GM12864 (cell line): ENCODE data around the gene KITLG.
"Not testable (repeated sequence)": the region's sequence is repeated elsewhere in the genome, so short reads cannot be mapped to it uniquely, and the experiment has no call there.

ENCODE experiments used
- DNase-seq: peaks from one replicate; pipeline ENCODE4 v3.0.0-alpha.2; 2011; ENCODE audit warnings: low read depth
- H3K4me3 ChIP-seq: 2 replicates; pipeline ENCODE4 v1.5.1; 2011; ENCODE audit warnings: mild to moderate bottlenecking, low read depth, low read length, control low read depth
- CTCF ChIP-seq: IDR thresholded peaks from 2 replicates; pipeline ENCODE4 v1.5.1; 2011; ENCODE audit warnings: low read depth, mild to moderate bottlenecking, moderate library complexity, low read length, control low read depth, inconsistent platforms; ENCODE audit errors: missing control alignments

Gene KITLG

GRCh38 chr12:88471331-88472045 is 108.8 kb downstream of the KITLG start:
- DNase-seq = no peak
- TF ChIP-seq CTCF = no peak
- H3K4me3 ChIP-seq = no peak overlapping the region

GRCh38 chr12:88469154-88469553 is 111.1 kb downstream of the KITLG start:
- DNase-seq = no peak
- TF ChIP-seq CTCF = no peak
- H3K4me3 ChIP-seq = no peak overlapping the region

GRCh38 chr12:88468581-88468980 is 111.7 kb downstream of the KITLG start:
- no peak for DNase-seq
- no peak for TF ChIP-seq CTCF

GRCh38 chr12:88466708-88467107 is 113.6 kb downstream of the KITLG start:
- H3K4me3 ChIP-seq, DNase-seq: not testable (repeated sequence)

More at GRCh38 chr12:88468581-88468980, 111.7 kb downstream of the KITLG start:
- H3K4me3 ChIP-seq = no peak overlapping the region

GRCh38 chr12:88458327-88458726 is 121.9 kb downstream of the KITLG start:
- TF ChIP-seq CTCF = no peak
- DNase-seq = no peak
- no peak overlapping the region for H3K4me3 ChIP-seq

- DNase-seq = no peak
- TF ChIP-seq CTCF = no peak
- no peak overlapping the region for H3K4me3 ChIP-seq
Observed at GRCh38 chr12:88453323-88453722, 126.9 kb downstream of the KITLG start.

- no peak for TF ChIP-seq CTCF
- H3K4me3 ChIP-seq = no peak overlapping the region
- no peak for DNase-seq
Observed at GRCh38 chr12:88451205-88451604, 129.1 kb downstream of the KITLG start.
